Stimulated activated CD4-positive, alpha-beta T cell treated with anti-CD3 and anti-CD28 coated beads, Interleukin-12 subunit alpha, Interleukin-12 subunit beta, amount 100 ng/mL, for 24 hours (primary cell): ENCODE data around the gene METTL16.

Experiments
- DNase-seq, 2 experiments: peaks; one replicate each; pipeline ENCODE4 v3.0.0-alpha.2; 2020; ENCODE audit warnings: low read depth in 2 of 2

The METTL16 gene

DNA sequence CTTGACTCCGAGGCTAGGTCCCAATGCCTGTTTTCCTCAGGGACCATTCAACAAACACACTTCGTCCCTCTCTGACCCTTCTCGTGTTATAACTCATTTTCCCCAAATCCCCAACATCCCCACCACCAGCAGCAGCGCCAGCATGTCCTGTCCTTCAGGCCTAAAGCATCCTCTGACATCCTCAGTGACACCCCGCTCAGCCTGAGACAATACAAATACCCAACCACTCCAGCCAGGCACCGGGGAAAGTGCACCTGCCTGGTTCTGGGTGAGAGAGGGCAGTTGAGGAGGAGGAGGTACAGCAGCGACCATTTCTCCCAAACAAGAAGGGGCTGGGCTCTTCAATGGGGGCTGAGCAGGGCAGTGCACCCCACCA lies 115.5 kb downstream of the METTL16 start:
- DNase-seq, result no peak

GRCh38 chr17:2395258-2396181 lies 116.2 kb downstream of the METTL16 start:
- DNase-seq, result no peak

- no peak for DNase-seq
Measured at GRCh38 chr17:2394775-2395201, 116.9 kb downstream of the METTL16 start.

DNA sequence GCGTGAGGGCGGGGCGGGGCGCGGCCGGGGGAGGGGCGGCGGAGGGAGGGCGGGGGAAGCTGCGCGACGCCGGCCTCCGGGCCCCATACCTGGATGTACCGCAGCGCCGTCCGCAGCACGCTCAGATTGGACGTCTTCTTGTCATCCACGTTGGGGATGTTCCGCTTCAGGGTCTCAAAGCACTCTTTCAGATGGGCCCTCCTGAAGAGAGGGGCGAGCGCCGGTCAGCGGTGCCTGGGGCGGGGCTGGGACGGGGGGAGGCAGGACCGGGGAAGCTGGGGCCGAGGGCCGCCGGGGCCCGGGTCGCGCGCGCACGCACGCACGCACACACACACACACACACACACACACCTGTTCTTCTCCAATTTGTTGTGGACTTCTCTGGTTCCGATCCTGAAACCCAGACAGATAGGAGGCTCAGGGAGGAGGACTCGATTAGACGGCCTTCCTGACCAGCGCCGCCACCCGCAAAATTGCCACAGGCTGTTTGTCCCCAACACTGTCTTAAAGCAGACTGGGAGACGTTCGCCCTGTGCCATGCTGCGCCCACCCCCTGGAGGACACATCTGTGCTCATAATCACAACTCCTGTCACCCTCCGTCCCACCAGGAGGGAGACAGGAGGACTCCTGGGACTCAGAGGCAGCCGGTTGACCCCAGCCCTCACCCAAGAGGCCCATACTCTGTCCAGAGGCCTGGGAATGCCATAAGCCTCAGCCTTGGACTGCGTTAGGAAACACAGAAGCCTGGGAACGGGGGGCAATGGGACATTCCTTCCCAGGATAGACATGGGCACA lies 117.5 kb downstream of the METTL16 start:
- no peak for DNase-seq

- peak; percentile 81 to 85 for DNase-seq
Measured at GRCh38 chr17:2393174-2393953, 118.3 kb downstream of the METTL16 start.

DNA sequence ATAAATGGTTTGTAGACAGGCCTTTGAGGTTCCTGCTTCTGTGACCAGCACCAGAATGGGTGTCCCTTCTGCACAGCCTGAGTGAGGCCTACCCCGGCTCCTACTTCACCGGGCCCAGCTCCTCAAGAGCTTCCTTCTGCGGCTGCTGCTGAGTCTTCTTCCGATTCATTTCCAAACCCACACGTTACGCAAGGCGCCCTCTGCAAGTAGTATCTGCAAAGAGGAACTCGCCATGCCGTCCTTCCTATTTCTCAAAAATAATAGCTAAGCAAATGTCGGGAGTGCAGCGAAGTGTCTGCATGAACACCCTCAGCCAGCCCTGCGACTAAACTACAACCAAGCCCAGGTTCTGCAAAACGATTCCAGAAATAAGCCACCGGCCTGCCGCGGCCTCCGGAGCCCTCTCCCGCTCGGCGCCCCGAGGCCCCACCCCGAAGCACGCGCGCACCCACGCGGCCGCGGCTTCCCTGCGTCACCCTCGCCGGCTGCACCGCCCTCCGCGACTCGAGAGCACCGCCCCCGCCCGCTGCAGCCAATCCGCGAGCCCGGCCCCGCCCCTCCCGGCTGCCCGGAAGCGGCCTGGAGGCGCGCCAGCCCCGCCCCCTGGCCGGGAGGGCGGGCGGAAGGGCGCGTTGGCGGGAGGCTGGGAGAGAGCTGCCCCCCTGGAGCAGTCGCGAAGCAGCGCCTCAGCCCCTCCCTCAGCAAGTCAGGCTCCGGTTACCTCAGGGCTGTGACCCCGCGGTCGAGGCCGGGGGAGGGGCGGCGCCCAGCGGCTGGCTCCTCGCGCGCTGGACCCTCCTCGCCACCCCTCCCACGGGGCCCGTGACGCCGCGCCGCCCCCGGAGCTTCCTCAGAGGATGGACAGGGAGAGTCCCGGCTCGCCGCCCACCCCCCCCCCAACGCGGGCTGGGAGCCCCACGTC lies 119.2 kb downstream of the METTL16 start:
- DNase-seq, result peak; percentile 95 to 96

DNA sequence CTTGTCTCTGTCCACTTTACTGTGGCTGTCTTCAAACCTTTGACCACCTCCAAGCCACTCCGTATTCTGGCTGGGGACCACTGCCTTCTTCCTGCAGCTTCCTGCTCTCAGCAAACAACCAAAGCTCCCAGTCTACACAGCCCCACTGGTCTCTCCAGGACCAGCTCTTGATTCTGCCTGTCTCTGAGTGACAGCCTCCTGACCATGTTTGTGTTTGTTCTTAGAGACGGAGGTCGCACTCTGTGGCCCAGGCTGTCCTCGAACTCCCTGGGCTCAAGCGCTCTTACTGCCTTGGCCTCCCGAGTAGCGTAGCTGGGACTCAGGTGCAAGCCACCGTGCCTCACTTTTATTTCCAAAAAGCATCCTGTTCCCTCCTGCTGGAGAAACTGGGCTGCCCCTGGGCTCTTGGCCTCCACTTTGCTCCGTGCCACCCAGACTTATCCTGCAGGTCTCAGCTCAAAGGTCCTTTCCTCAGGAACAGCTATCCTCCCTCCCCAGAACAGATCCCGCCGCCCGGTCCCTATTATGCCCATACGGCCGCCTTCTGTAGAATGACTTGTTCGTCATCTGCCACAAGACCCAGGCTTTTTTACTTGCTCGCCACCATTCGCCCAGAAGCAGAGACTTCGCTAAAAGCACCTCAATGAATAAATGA lies 120.0 kb downstream of the METTL16 start:
- no peak for DNase-seq

DNA sequence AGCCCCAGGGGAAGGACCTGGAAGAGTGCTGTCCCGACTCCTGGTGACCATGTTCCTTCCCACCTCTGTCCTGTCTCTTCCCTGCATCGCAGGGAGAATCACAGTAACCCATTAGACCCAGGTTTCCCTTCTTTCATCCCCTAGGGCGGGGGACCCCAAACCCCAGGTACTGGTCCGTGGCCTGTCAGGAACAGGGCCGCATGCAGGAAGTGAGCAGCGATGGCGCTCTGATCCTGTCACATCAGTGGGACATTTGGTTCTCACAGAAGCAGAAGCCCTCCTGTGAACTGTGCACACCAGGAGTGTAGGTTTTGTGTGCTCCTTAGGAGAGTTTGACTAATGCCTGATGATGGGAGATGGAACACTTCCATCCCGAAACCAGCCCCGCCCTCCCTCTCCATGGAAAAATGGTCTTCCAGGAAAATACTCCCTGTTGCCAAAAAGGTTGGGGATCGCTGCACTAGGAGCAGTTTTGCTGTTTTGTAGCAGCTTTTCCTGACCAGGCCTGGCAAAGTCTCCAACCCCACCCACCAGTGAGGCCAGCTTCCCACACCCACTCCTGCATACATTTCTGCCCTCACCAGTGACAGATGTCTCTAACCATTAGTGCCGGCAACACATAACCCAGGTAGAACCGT lies 121.4 kb downstream of the METTL16 start:
- no peak for DNase-seq

DNA sequence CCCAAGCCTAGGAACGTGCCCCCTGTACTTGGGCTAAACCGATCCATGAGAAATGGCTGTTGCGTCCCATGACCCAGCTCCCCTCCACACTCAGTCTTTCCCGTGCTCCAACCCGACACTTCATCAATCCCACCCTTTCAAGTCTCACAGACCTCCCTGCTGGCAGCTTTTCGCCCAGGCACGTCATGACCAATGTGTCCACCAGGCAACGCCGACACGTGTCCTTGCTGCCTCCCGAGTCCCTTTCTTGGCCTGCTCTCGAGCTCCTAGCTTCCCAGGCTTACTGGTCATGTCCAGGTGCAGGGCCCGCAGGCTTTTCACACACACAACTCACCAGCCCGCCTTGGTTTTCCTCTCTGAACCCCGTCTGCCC lies 123.0 kb downstream of the METTL16 start:
- DNase-seq, result no peak

- no peak for DNase-seq
Measured at GRCh38 chr17:2388020-2388682, 123.5 kb downstream of the METTL16 start.

GRCh38 chr17:2387086-2388019 lies 124.3 kb downstream of the METTL16 start:
- no peak for DNase-seq

DNA sequence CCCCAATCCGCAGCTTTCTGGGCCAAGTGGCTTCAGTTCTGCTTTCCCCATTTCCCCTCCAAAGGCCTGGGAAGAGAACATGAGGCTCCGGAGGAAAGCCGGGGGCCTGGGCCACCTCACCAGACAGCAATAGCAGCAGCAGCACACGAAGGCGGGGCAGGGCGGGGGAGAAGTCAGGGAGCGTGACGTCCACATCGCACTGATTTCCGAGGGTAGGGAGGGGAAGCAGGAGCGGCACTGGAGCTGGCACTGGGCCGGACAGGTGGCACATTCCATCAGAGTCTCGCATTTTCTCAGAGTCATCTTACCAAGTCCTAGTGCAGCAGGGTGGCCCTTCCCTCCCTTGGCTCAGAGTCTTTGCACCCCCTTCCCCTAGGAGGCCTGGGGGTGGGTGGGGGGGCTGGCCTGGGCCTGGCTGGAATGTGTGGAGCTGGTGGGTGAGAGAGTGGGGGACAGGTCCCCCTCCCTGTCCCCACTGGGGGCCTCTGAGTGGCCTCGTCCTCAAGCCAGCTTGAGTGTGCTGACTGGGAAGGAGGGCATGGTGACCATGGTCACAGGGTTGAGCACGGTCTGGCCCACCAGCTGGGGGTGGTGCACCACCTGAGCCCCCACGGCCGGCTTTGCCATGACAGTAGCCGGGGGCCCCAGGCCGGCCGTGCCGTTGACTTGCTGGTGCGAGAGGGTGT lies 125.1 kb downstream of the METTL16 start:
- DNase-seq, result no peak

- DNase-seq, result no peak
Measured at GRCh38 chr17:2385240-2386210, 126.2 kb downstream of the METTL16 start.

DNA sequence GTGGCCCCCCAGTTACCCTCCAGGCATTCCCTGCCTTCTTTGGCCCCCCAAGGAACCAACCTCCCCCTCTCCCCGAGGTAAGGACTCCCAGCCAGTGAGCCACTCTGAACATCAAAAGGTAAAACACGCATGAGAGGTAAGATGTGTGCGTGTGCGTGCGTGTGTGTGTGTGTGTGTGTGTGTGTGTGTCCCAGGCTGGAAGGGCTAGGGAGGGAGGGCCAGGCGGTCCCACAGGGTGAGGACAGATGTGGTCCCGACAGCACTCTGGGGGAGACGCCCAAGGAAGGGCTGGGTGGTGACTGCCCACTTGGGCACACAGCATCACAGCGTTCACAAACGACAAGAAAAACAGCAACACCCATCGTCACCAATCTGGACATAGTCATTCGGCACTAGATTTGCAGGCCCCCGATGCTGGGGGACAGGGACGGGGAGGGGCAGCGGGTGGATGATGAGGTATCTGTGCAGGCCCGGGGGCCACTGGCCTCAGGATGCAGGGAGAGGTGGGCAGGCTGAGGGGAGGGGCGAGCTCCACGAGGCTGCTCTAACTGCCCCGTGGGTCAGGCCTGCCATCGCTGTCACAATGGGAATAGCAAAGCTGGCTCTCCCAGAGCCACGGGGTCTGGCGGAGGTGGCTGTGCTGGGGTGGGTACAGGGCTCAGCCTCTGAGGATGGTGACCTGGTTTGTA lies 127.1 kb downstream of the METTL16 start:
- DNase-seq, result no peak

DNA sequence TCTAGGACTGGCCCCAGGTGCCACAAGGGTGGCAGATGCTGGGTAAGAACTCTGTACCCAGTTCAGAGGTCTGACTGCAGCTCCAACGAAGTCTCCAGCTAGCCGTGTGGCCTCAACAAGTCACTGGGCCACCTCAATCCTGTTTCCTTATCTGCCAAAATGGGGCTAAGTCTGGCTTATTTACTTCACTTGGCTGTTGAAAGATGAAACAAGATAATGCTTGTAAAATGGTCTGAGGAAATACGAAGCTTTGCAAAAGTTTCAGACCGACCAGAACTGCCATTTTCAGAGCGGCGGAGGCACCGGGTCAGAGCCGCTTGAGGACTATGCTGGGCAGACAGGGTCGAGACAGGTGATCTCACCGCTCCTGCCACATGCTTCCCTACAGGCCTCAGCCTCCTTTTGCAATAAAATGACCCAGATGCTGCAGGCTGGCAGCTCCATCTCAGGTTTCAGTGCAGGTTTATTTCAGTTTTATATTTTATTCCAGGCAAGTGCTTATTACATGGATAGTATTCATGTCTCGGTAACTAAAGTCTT lies 128.0 kb downstream of the METTL16 start:
- no peak for DNase-seq
